Measurements from ENCODE around the gene ADAMTS4. TPM values are rescaled to one million over a fixed set of nuclear protein-coding genes. Genes with fewer than 3 reads are reported as not detected.

ADAMTS4 gene
- total and polyA plus RNA-seq, 9 of the 15 experiments (the other 6 are each of a cell fraction or from before 2014, with no cell fraction given), result 0.07 to 3.7 (median 0.41) TPM

- TF ChIP-seq, protein P1, sequence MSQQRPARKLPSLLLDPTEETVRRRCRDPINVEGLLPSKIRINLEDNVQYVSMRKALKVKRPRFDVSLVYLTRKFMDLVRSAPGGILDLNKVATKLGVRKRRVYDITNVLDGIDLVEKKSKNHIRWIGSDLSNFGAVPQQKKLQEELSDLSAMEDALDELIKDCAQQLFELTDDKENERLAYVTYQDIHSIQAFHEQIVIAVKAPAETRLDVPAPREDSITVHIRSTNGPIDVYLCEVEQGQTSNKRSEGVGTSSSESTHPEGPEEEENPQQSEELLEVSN (IDR thresholded peaks at IDR 0.05; ENCODE audit: borderline replicate concordance in 1 of 2, extremely low read depth in 1 of 2, insufficient read depth in 1 of 2, insufficient read length in 1 of 2, low read depth in 1 of 2, low read length in 1 of 2, poor library complexity in 1 of 2, severe bottlenecking in 1 of 2), result peak; percentile 30 to 50
- TF ChIP-seq MCM7 (IDR thresholded peaks at IDR 0.05) (no peak), ZNF77 (CRISPR knock-in tag; IDR thresholded peaks at IDR 0.05) (no peak), NELFE (IDR thresholded peaks at IDR 0.05; ENCODE audit: insufficient read depth, insufficient read length) (no peak), ZNF174 (CRISPR knock-in tag; IDR thresholded peaks at IDR 0.05) (peak; percentile 69; the same call in 1 of the 2 replicates), MAZ (CRISPR knock-in tag; conservative IDR thresholded peaks at IDR 0.05 in 1 of 2, IDR thresholded peaks at IDR 0.05 in 1 of 2) (peak; percentile 43 to 67; a peak in 3 of 4 replicates), SPI1 (IDR thresholded peaks at IDR 0.05; ENCODE audit: borderline replicate concordance, low read depth, low read length) (no peak), RBM15 (IDR thresholded peaks at IDR 0.05; ENCODE audit: insufficient read depth, low read length) (no peak), ELF4 (CRISPR knock-in tag; IDR thresholded peaks at IDR 0.05) (peak; percentile 62; the same call in 1 of the 2 replicates), HMGXB4 (CRISPR knock-in tag; IDR thresholded peaks at IDR 0.05) (no peak), MBD2 (IDR thresholded peaks at IDR 0.05; ENCODE audit: borderline replicate concordance, low read depth) (peak; percentile 87), ZFP30 (CRISPR knock-in tag; IDR thresholded peaks at IDR 0.05; ENCODE audit: borderline replicate concordance) (no peak), SIX5 (IDR thresholded peaks at IDR 0.05; ENCODE audit: borderline replicate concordance in 1 of 2, insufficient read depth in 1 of 2, low read depth in 1 of 2, low read length in 2 of 2) (peak; percentile 82 to 88), ATF2 (CRISPR knock-in tag; IDR thresholded peaks at IDR 0.05) (no peak)
- TF ChIP-seq, protein P2, sequence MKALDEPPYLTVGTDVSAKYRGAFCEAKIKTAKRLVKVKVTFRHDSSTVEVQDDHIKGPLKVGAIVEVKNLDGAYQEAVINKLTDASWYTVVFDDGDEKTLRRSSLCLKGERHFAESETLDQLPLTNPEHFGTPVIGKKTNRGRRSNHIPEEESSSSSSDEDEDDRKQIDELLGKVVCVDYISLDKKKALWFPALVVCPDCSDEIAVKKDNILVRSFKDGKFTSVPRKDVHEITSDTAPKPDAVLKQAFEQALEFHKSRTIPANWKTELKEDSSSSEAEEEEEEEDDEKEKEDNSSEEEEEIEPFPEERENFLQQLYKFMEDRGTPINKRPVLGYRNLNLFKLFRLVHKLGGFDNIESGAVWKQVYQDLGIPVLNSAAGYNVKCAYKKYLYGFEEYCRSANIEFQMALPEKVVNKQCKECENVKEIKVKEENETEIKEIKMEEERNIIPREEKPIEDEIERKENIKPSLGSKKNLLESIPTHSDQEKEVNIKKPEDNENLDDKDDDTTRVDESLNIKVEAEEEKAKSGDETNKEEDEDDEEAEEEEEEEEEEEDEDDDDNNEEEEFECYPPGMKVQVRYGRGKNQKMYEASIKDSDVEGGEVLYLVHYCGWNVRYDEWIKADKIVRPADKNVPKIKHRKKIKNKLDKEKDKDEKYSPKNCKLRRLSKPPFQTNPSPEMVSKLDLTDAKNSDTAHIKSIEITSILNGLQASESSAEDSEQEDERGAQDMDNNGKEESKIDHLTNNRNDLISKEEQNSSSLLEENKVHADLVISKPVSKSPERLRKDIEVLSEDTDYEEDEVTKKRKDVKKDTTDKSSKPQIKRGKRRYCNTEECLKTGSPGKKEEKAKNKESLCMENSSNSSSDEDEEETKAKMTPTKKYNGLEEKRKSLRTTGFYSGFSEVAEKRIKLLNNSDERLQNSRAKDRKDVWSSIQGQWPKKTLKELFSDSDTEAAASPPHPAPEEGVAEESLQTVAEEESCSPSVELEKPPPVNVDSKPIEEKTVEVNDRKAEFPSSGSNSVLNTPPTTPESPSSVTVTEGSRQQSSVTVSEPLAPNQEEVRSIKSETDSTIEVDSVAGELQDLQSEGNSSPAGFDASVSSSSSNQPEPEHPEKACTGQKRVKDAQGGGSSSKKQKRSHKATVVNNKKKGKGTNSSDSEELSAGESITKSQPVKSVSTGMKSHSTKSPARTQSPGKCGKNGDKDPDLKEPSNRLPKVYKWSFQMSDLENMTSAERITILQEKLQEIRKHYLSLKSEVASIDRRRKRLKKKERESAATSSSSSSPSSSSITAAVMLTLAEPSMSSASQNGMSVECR (CRISPR knock-in tag; IDR thresholded peaks at IDR 0.05), result peak; percentile 79; the same call in 1 of the 2 replicates
- TF ChIP-seq, protein P3, sequence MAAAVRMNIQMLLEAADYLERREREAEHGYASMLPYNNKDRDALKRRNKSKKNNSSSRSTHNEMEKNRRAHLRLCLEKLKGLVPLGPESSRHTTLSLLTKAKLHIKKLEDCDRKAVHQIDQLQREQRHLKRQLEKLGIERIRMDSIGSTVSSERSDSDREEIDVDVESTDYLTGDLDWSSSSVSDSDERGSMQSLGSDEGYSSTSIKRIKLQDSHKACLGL (CRISPR knock-in tag; IDR thresholded peaks at IDR 0.05; ENCODE audit: borderline replicate concordance, poor library complexity, severe bottlenecking), result no peak
These were observed 3.2 kb upstream of the ADAMTS4 start, which contains the start of gene NDUFS2 (continued) for GRCh38 chr1:161201836-161202712.
